Fibroblast of skin of scalp (primary cell): Measurements from ENCODE around the gene RBM17.
"Not testable (repeated sequence)": the region's sequence is repeated elsewhere in the genome, so short reads cannot be mapped to it uniquely, and the experiment has no call there.

Source experiments
- DNase-seq: peaks from one replicate; pipeline ENCODE4 v3.0.0-alpha.2; 2013

The RBM17 gene

DNA sequence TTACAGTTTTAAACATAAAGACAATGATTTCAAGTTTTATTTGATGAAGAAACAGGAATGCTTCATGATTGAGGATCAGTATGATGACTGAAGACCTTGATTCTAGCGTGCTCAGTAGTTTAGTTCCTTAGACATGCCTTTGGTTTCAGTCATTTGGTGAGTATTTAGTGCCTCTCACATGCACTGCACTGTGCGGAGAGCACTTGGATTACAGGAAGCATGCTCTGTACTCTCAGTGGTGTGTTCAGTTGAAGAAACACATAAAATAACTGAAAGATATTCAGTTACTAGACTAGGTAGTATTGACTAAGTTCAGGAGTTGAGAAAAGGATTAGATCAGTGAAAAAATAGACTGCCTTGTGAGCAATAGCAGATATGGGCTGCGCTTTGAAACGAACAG, 25.5 kb downstream of the RBM17 start:
- no peak for DNase-seq

DNA sequence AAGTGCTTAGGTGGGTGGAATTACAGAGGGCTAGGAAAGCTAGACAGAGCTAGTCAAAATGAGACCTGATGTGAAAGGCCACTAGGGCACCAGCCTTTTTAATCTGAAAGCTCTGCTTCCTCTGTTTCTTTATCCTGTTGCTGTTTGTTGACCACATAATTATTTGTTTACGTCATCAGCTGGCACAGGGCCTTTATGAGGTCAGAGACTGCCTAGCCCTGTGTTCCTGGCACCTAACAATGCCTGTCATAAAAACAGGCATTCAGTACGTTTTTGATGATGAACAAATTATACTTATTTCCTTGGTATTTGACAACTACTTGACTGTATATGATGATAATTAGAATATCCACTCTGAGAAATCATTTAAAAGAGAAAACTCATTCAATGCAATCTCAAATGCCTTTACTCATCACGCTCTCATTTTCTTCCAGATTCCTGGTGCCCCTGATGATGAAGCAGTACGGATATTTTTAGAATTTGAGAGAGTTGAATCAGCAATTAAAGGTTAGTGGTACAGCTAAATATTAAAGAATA, 26.0 kb downstream of the RBM17 start:
- DNase-seq = peak; percentile 49

DNA sequence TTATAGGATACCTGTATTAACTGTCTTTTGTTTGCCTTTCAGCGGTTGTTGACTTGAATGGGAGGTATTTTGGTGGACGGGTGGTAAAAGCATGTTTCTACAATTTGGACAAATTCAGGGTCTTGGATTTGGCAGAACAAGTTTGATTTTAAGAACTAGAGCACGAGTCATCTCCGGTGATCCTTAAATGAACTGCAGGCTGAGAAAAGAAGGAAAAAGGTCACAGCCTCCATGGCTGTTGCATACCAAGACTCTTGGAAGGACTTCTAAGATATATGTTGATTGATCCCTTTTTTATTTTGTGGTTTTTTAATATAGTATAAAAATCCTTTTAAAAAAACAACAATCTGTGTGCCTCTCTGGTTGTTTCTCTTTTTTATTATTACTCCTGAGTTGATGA, 26.6 kb downstream of the RBM17 start:
- no peak for DNase-seq

DNA sequence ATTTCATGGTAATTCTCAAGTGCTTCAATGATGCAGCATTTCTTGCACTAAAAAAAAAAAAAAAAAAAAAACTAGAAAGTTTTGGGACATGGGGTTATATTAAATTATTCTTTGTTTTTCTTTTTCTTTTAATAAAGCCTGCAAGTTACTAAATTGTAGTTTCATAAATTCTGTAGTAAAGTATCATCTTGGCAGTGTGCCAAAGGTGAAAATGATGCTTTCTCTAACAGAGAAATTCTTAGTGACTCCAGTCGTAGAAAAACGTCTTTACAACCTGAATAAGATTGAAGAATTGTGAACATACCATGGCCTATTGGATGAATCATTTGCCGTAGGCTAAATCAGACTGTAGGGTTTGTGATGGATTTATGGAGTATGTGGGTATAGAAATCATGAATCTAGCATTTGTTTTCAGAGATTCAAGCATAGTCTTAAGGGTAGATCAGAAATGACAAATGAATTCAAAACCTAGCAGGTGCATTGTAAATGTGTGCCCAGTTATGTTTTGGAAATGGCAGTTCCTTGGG, 27.1 kb downstream of the RBM17 start:
- no peak for DNase-seq

DNA sequence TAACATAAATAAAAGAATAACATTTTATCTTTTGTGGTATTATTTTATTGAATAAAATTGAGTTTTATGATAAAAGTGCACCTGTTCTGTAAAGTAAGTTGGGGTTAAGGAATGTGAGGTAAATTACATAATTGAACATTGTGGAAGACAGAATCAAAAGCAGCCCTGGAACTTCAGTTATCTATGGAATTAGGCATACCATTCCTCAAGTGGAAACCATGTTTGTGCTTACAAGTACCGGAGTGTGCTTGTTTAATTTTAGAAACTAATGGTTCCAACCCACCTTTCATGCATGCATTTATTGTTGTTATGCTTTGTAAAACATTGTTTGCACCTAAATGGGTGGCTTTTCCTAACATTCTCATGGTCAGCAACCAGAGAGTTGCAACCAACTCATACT, 28.0 kb downstream of the RBM17 start:
- DNase-seq = no peak

DNA sequence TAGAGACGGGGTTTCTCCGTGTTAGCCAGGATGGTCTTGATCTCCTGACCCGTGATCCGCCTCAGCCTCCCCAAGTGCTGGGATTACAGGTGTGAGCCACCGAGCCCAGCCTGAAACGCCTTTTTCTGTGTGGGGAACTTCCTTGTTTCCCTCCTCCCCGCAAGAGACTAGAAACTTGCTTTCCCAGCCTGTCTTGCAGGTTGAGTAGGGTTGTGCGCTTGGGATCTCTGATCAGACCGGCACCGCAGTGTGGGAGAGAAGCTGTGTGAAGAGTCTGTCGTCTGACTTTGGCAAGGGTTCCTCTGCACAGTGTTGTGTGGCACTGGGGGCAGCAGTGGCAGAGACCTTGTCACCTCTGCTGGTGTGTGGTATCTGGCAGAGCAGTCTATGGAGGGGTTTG, 28.9 kb downstream of the RBM17 start:
- DNase-seq = no peak

DNA sequence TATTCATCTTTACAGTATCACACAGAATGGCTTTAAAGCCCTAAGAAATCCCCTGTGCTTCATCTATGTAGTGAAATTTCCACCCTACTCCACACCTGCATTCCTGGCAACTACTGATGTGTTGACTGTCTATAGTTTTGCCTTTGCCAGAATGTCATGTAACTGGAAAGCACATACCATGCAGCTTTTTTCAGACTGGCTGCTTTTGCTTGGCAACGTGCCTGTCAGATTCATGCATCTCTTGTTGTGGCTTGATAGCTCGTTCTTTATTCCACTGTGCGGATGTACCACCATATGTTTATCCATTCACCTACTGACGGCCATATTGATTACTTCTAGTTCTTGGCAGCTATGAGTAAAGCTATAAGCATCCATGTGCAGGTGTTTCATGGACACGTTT, 30.6 kb downstream of the RBM17 start:
- no peak for DNase-seq

DNA sequence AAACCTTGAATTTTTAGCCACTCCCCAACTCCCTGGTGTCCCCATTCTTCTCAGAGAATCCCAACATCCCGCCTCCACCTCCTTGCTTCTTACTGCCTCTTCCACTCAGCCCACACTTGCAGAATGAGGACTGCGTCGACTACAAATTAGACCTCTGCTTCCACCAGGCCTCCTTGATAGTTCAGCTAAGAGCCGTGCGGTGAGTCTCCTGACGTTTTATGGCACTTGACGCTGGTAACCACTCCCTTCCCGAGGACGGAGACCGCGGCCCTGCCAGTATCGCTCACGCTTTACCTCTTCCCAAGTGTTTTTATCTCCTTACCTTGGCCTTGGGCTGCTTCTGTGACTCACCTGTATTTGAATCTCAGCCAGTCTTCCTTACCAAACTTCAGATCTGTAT, 31.1 kb downstream of the RBM17 start:
- no peak for DNase-seq

DNA sequence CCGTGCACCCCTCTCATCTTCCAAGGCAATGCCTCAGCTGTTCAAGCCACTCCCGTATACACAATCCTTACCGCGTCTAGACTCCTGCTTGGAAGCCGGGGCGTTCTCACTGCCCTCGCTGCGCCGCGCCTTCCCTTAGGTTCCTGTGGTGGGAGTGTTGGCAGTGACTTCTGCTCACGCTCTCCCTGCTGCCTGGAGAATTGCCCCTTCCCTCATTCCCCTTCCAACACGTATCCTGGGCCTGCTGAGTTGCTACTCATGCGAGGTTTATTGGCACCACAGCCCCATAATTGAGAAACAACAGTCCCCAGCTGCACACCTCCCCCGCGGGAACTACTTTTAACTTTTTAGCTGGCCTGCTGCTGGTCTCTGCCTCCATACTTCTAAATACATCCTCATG, 31.9 kb downstream of the RBM17 start:
- no peak for DNase-seq

DNA sequence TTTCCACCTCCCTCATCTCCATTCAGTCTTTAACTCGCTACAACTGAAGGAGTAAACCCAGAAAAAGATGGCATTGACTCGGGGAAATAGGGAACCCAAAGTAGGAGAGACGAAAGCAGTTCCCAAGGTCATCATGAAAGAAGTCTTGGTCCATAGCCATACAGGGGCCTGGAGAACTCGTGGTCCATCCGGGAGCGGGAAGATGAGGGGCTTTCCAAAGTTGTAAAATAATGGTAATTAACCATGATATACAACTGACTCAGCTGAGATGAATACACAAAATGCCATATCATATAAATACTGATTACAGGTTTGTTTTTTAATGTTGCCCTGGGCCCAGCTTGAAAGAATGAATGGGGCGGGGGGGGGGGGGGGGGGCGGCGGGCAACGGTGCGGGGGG, 32.3 kb downstream of the RBM17 start:
- DNase-seq = no peak

DNA sequence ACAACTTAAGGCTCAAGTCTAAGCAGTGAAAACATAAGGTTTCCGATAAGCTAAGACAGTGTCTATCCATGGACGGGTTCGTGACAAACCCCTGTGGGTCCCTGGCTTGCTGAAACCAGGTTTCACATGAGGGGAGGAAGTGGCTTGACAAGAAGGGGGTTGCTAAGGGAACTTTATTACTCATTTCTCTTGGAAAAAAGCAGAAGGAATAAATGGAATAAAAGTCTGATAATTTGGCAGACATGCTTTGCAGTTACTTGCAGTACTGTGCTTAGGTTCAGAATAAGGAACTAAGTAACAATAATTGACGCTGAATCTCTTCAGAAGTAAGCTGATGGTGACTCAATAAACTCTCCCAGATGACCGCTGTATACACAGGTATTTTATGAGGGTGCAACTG, 34.7 kb downstream of the RBM17 start:
- DNase-seq = no peak

DNA sequence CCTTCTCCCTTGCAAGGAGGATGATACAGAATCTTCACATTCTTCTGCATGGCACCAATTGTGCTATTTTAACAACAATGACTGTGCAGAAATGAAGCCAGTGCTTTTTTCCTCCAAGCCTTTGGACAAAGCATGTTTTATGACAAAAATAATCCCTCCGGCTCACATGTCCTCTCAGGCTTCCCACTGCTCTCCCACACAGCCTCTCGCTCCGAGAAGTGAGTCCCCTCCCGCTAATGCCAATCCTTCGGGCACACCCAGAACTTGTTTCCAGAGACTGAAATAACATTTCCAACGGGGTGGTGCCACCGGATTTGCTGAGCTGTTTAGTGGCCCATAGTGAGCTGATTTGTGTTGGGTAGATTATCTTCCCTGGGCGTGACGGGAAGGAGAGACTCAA, 35.8 kb downstream of the RBM17 start:
- DNase-seq = no peak

DNA sequence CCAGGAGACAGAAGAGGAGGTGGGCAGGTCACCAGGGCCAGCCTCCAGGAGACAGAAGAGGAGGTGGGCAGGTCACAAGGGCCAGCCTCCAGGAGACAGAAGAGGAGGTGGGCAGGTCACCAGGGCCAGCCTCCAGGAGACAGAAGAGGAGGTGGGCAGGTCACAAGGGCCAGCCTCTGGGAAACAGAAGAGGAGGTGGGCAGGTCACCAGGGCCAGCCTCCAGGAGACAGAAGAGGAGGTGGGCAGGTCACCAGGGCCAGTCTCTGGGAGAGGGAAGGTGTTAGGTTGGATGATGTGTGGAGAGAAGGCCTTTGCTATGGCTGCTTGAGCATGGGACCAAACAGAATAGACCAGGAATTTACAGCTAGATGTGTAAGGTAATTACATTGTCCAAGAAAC, 38.6 kb downstream of the RBM17 start:
- not testable (repeated sequence) for DNase-seq

DNA sequence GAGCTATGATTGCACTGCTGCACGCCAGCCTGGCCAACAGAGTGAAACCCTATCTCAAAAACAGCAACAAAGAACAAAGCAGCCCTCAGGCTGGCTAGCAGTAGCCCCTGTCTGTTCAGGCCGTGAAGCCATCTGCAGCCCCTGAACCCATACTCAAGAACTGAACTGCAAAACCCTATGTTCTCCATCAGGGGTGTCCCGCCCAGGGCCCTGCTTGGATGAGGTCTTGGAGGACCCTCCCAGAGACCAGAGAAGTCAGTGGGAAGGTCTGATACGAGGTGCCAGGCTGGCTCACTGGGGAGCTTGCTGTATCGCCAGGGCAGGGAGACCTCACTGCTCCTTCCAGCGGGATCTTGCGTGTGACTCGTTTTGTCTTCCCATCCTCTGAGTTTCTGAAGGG, 39.3 kb downstream of the RBM17 start:
- no peak for DNase-seq

DNA sequence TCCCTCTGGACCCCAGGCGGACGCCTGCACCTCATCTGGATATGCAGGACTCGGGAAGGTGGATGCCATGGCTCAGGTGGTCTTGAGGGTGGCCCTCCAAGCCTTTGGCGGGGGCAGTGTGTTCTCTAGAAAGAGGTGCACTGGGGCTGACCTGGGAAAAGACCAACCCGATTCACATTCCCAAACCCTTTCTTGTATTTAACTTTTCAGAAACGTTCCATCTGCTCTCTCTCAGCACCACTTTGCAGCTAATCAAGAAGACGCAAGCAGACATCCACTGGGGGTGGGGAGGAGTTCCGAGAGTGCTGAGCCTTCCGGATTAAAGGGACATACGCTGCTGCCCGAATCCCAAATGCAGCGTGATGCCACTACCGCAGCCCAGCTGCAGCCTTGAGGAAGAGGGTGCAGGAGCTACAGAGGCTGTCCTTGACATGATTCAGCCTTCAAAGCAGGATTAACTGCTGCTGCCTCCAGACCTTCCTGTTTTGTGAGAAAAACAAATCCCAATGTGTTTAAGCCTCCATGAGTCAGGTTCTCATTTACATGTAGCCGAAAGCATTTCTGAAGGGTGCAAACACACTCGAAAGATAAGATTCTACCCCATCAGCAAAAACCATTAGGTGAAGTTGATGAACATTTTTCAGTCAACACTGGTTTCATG, 39.9 kb downstream of the RBM17 start:
- DNase-seq = peak; percentile 36

DNA sequence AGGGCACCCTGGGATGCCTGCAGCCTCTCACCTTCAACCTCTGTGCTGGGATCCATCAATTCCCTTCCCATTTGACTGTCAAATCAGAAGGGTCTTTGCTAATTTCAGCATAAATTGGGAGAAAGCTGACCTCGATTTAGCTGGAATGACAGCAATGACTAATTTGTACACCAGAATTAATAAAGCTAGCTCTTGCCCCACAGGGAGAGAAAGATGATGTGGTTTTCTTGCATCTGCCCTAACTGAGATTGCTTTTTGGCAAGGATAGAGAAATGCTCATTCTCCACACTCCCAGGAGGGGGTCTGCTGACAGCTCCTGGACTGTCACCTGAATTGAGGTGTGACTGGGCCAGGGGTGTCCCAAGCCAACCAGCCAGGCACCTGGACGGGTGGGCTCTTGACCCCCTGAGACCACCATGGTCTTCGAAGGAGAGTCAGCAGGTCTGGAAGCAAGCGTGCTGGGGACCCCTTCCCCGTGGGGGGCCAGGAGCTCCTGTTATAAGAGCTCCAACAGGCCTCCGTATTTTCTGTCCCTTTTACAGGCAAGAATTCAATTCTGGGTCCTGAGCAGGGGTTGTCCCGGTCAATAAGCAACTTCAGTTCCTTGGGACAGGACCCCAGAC, 42.1 kb downstream of the RBM17 start:
- no peak for DNase-seq

DNA sequence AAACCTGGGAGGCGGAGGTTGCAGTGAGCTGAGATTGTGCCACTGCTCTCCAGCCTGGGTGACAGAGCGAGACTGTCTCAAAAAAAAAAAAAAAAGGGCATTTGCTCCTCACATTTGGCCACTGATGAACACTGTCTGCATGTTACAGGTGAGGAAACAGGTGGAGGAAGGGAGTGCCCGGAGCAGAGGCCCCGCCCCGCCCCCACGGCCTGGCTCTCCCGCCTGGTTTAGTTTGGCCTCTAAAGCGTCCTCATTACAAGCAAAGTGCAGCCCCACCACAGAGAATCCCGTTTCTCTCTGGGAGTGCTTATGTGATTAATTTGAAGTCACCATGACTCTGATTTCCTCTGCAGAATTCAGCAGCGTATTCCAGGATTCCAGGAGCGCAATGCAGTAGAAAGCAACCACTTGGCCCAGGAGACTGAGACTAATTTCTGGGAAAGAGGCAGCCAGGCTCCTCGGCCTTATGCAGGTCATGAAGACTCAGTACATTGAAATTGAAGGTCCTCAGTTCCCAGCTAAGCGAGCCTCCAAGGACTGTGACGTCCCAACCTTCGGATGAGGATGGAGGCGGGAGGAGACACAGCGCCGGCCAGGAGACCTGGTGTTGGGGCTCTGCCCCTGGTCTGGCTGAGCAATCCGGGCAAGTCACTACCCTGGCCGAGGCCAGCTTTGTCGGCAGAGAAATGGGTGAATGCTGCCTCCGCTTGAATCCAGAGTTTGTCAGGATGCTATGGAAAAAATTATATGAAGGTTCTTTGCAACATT, 44.7 kb downstream of the RBM17 start:
- DNase-seq = no peak

DNA sequence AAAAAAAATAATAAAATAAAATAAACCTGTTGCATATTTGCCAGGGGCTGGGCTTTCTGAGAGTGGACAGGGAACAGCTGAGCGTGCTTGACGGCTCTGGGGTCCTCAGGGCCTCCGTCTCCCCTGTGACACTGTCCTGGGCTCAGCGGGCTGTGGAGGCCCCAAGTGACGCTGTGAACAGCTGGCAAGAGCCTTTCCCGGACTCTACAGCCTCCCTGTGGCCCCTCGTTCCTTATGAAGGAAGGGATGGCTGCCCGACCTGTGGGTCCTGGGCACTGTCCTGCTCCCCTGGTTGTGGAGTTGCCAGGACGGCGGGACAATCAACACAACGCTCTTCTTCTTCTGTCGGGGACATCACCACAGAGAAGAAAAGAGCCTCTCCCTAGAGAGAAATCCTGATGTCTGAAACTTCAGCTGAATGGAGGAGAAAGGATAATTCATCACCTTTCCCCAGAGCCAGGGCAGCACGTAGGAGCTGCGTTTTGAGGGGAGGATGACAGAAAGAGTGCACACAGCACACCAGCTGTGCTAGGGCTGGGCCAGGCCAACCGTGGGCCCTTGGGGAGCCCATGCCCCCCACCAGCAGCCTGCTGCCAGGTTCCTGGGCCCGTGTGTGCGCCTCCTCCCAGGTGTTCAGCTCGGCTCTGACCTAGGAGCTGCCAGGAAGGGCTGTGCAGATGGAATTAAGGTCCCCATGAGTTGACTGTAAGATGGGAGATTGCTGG, 45.4 kb downstream of the RBM17 start:
- DNase-seq = no peak

DNA sequence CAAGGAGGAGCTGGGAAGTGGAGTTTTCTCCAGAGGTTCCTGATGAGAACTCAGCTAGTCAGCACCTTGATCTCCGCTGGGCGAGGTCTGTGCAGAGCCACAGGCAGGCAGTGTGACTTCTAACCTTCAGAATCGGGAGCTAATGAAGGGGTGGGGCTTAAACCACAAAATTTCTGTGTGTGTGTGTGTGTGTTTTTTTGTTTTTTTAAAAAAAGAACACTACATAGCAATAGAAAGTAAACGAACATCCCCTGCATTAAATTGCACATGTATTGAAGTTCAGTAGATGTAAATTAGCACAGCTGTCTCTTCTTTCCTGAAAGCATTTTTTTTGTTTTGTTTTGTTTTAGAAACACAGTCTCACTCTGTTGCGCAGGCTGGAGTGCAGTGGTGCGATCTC, 46.2 kb downstream of the RBM17 start:
- no peak for DNase-seq

DNA sequence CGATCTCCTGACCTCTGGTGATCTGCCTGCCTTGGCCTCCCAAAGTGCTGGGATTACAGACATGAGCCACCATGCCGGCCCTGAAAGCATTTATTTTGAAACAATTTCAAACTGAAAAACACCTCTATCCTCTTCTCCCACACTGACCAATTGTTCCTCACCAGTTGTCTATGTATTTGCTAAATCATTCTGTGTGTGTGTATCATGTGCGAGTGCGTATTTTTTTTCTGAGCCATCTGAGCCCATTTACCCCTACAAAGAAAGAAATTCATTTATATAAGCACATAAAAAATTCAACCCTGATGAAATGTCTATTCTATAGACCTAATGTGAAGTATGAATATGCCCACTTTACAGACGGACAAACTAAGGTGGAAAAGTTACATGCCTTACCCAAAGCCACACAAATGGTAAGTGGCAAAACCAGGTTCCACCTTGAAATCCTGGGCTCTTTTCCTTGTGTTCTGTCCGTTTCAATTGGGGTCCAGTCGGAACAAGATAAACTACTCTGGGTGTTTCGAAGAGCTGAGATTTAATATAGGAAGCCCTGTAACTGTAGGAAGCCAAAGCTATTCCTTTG, 46.8 kb downstream of the RBM17 start:
- no peak for DNase-seq

DNA sequence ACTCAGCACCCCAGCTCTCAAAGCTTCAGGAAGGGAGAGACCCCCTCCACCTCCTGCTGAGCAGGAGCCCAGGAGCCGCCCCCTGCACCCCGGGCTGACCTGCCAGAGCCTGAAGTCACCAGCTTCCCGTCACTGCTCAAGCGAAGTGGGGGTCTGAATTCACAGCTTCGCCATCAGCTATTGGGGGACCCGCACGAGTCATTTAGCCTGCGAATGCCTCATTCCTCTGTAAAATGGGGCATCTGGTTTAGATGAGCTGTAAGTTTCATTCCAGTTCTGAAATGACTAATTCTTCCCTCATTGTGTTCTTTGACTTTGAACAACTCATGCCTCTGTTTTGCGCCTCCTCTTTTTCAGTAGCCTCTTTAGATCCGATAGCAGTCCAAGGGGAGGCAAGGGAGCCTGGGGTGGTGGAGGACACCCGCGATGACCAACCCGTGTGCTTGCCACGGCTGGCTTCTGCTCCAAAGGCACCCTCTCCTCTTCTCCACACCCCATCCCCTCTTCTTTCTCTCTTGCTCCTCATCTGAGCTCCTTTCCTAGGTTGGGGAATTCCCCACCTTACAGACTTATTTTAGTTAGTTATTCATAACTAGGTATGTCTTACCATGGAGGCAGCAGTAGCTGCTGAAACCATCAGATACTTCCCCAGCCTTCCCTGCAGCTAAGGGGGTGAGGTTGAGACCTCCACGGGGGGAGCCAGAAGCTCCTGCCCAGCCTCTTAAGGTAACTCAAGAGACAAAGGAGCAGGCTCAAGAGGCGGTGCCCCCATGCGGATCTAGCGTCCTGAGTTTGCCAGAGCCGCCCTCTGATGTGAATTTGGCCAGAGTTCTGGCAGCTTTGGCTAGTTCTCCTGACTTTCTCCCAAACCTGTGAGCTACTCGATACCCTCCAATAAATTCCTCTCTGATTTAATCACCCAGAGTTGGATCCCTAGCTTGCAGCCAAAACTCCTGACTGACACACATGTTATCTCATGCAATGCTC, 47.7 kb downstream of the RBM17 start:
- peak; percentile 75 for DNase-seq
